ENCODE data around the gene RASL12.
"Not testable (repeated sequence)": the region's sequence is repeated elsewhere in the genome, so short reads cannot be mapped to it uniquely, and the experiment has no call there.

The RASL12 gene

GRCh38 chr15:65067645-65068402 lies at the start of gene RASL12:
Gene RASL12 (minus strand): TSS chr15:65067991. CDS start chr15:65067835, 156 bp downstream.
- DNase-seq, result no peak

GRCh38 chr15:65115542-65115941 lies 47.8 kb upstream of the RASL12 start:
- no peak for DNase-seq

GRCh38 chr15:65115086-65115485 lies 47.3 kb upstream of the RASL12 start, which contains the start of gene UBAP1L:
Gene UBAP1L (minus strand): TSS chr15:65115200. CDS start chr15:65106215, 8,985 bp downstream.
- no peak for DNase-seq

GRCh38 chr15:65110676-65111292 lies 43.0 kb upstream of the RASL12 start:
- no peak for DNase-seq

GRCh38 chr15:65106011-65106590 lies 38.3 kb upstream of the RASL12 start:
- DNase-seq, result no peak

- no peak for DNase-seq
Measured at GRCh38 chr15:65105038-65105437, 37.2 kb upstream of the RASL12 start.

GRCh38 chr15:65102912-65103311 lies 35.1 kb upstream of the RASL12 start:
- DNase-seq, result no peak

- DNase-seq, result no peak
Measured at GRCh38 chr15:65101891-65102708, 34.3 kb upstream of the RASL12 start.

- peak; percentile 46 to 48 for DNase-seq
Measured at GRCh38 chr15:65101411-65101890, 33.7 kb upstream of the RASL12 start.

GRCh38 chr15:65100442-65100841 lies 32.7 kb upstream of the RASL12 start:
- DNase-seq, result no peak

- DNase-seq, result not testable (repeated sequence)
Measured at GRCh38 chr15:65099801-65100200, 32.0 kb upstream of the RASL12 start.

GRCh38 chr15:65099336-65099735 lies 31.5 kb upstream of the RASL12 start:
- no peak for DNase-seq

GRCh38 chr15:65097651-65098263 lies 30.0 kb upstream of the RASL12 start:
- no peak for DNase-seq

GRCh38 chr15:65096481-65097385 lies 28.9 kb upstream of the RASL12 start:
- no peak for DNase-seq

GRCh38 chr15:65095747-65096104 lies 27.9 kb upstream of the RASL12 start:
- no peak for DNase-seq

- no peak for DNase-seq
Measured at GRCh38 chr15:65095011-65095746, 27.4 kb upstream of the RASL12 start.

GRCh38 chr15:65094294-65094995 lies 26.7 kb upstream of the RASL12 start:
- DNase-seq, result no peak

GRCh38 chr15:65093793-65094170 lies 26.0 kb upstream of the RASL12 start:
- not testable (repeated sequence) for DNase-seq

GRCh38 chr15:65092911-65093792 lies 25.4 kb upstream of the RASL12 start:
- DNase-seq, result no peak
